Measurements from ENCODE around the gene RTL10.

RTL10 gene

GRCh38 chr22:19821523-19822300 lies 33.0 kb downstream of the RTL10 start:
- no peak for DNase-seq

- DNase-seq = no peak
These were observed 33.7 kb downstream of the RTL10 start for GRCh38 chr22:19820880-19821522.

GRCh38 chr22:19819911-19820879 lies 34.5 kb downstream of the RTL10 start:
- no peak for DNase-seq

GRCh38 chr22:19819208-19819910 lies 35.3 kb downstream of the RTL10 start:
- DNase-seq = no peak

GRCh38 chr22:19818324-19819207 lies 36.1 kb downstream of the RTL10 start:
- no peak for DNase-seq

- DNase-seq = no peak
These were observed 38.1 kb downstream of the RTL10 start for GRCh38 chr22:19816372-19817119.

- DNase-seq = no peak
These were observed 38.8 kb downstream of the RTL10 start for GRCh38 chr22:19815823-19816290.

GRCh38 chr22:19815093-19815822 lies 39.4 kb downstream of the RTL10 start:
- DNase-seq = no peak

GRCh38 chr22:19814428-19814827 lies 40.2 kb downstream of the RTL10 start:
- no peak for DNase-seq

- no peak for DNase-seq
These were observed 41.8 kb downstream of the RTL10 start for GRCh38 chr22:19812910-19813309.

GRCh38 chr22:19811811-19812771 lies 42.6 kb downstream of the RTL10 start:
- no peak for DNase-seq

- no peak for DNase-seq
These were observed 43.5 kb downstream of the RTL10 start for GRCh38 chr22:19811211-19811621.

GRCh38 chr22:19810381-19811201 lies 44.1 kb downstream of the RTL10 start:
- no peak for DNase-seq

- DNase-seq = no peak
These were observed 44.9 kb downstream of the RTL10 start for GRCh38 chr22:19809741-19810140.

- DNase-seq = no peak
These were observed 45.7 kb downstream of the RTL10 start for GRCh38 chr22:19808873-19809478.

GRCh38 chr22:19807914-19808872 lies 46.5 kb downstream of the RTL10 start:
- no peak for DNase-seq

Data from NCI-H748 treated with DMSO at 0.1 percent for 48 hours (cell line).